Muscle of leg (tissue), 11 donors: Measurements from ENCODE around the gene UXS1. TPM values are rescaled to one million over a fixed set of nuclear protein-coding genes. Genes with fewer than 3 reads are reported as not detected.

Experiments used
- DNase-seq: peaks from one replicate; pipeline ENCODE4 v3.0.0; 2013
- H3K27ac ChIP-seq: one replicate; pipeline ENCODE4 v1.5.1; 2013; ENCODE audit warnings: mild to moderate bottlenecking, low read length, control low read depth
- H3K27me3 ChIP-seq: one replicate; pipeline ENCODE4 v1.6.1; 2013; ENCODE audit warnings: low read length; ENCODE audit not compliant: control insufficient read depth, insufficient read depth
- H3K36me3 ChIP-seq: one replicate; pipeline ENCODE4 v1.6.1; 2013; ENCODE audit warnings: low read length; ENCODE audit not compliant: control insufficient read depth, insufficient read depth
- H3K4me1 ChIP-seq: one replicate; pipeline ENCODE4 v1.6.1; 2013; ENCODE audit warnings: low read length; ENCODE audit not compliant: control insufficient read depth, insufficient read depth
- H3K4me3 ChIP-seq: one replicate; pipeline ENCODE4 v1.5.1; 2013; ENCODE audit warnings: low read length, control low read depth
- H3K9me3 ChIP-seq: replicated peaks from 2 replicates; pipeline ENCODE4 v1.6.1; 2013; ENCODE audit warnings: low read depth, low read length; ENCODE audit not compliant: control insufficient read depth
- WGBS: methylation state at CpG from one replicate; pipeline ENCODE4 v1.1.5; 2013; ENCODE audit warnings: missing lambda C conversion rate; ENCODE audit not compliant: insufficient coverage; 5-methylcytosine and 5-hydroxymethylcytosine counted together
- polyA plus RNA-seq, 8 donors: library from polyadenylated mRNA; unstranded; fragments of 120-200 nt; gene quantifications; one replicate each; pipeline versions ENCODE4 v1.2.1 to v1.2.3, GENCODE V29; 2013; ENCODE audit warnings: inconsistent platforms in 1 of 8, low replicate concordance in 1 of 8; ENCODE audit not compliant: insufficient read length in 8 of 8, insufficient read depth in 1 of 8
- total RNA-seq: library from RNA; stranded (reverse); fragments of 120-200 nt; gene quantifications from one replicate; pipeline ENCODE4 v1.2.4, GENCODE V29; 2013

UXS1 gene
- total and polyA plus RNA-seq, 9 donors = 31.0 to 42.7 (median 34.9) TPM

DNA sequence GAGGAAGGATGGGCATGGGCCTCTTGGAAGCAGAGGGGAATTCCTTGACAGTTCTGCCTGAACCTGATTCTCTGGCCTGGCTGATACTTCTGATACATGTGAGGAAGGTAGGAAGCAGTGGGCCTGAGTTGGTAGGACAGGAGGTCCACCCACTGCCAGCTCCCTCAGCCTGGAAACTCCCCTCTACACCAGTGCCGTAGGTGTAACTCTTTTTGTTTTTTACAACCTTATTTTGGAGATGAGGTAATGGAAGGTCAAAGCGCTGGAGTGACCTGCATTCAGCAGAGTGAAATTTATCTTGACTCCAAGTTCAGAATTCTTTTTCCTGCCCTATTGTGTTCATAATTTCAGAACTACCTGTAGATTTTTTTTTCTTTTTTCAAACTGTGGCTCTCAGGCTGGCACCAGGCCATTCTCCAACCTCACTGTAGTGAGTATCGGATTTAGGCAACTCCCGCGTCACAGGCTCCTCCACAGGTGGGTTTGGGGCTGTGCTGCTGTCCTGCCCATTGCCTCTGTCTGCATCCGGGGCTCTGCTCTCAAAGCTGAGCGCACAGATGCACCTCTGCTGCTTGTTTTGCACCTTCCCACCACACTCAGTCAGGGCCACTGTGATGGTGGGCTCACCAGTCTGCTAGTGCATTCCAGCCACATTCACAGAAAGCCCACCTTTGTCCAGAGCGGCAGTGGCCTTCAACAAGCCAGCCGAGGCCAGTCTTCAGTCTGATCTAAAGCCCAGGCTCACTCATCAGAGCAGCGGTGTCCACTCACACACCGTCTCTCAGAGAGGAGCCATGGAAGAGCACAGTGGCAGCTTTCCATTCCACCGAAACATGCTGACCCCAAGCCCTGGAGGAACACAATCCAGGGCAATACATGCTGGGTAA lies 87.2 kb downstream of the UXS1 start:
- peaks cover 28% of the 10 kb centered on the region for H3K36me3 ChIP-seq
- H3K27ac ChIP-seq = no peak overlapping the region
- no peaks in the 10 kb centered on the region for H3K9me3 ChIP-seq
- no peaks in the 10 kb centered on the region for H3K27me3 ChIP-seq
- 82% methylated on average over 7 of the region's 12 CpGs for WGBS
- H3K4me3 ChIP-seq = no peak overlapping the region
- DNase-seq = no peak
- peaks cover 4% of the 10 kb centered on the region for H3K4me1 ChIP-seq

- Histone ChIP-seq H3K4me1 (peaks cover 4% of the 10 kb centered on the region), H3K27ac (no peak overlapping the region), H3K9me3 (no peaks in the 10 kb centered on the region), H3K36me3 (peaks cover 22% of the 10 kb centered on the region), H3K4me3 (no peak overlapping the region), H3K27me3 (no peaks in the 10 kb centered on the region)
- WGBS = 84% methylated on average over 12 of the region's 16 CpGs
- no peak for DNase-seq
These were observed 88.8 kb downstream of the UXS1 start for GRCh38 chr2:106105151-106105922.

GRCh38 chr2:106104332-106105062 lies 89.6 kb downstream of the UXS1 start:
- DNase-seq = peak; percentile 71
- Histone ChIP-seq H3K4me3 (no peak overlapping the region), H3K27ac (no peak overlapping the region), H3K36me3 (peaks cover 26% of the 10 kb centered on the region), H3K9me3 (no peaks in the 10 kb centered on the region), H3K4me1 (peaks cover 4% of the 10 kb centered on the region), H3K27me3 (no peaks in the 10 kb centered on the region)
- 61% methylated on average over 13 of the region's 16 CpGs for WGBS

- Histone ChIP-seq H3K4me1 (peaks cover 12% of the 10 kb centered on the region), H3K4me3 (no peak overlapping the region), H3K9me3 (no peaks in the 10 kb centered on the region), H3K36me3 (peaks cover 33% of the 10 kb centered on the region), H3K27ac (no peak overlapping the region), H3K27me3 (no peaks in the 10 kb centered on the region)
- DNase-seq = no peak
- 91% methylated on average over 4 of the region's 5 CpGs for WGBS
These were observed 94.4 kb downstream of the UXS1 start for GRCh38 chr2:106099691-106100090.

DNA sequence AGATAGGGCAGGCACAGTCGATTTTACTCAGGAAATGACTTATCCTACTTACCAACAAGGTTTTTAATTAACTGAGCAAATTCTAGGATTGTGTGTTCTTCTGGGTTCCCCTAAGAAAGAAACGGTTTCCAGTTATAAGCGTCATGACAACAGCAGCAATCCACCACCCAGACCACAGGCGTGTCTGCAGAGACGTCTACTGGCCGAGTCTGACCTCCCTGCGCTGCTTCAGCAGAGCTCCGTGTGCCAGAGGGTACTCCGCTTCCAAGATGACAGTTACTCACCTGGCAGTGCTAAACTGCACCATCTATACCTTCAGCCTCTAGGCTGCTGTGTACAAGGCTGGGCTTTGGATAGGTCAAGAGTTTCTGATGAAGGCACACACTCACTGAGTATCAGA lies 95.4 kb downstream of the UXS1 start:
- Histone ChIP-seq H3K4me1 (peaks cover 12% of the 10 kb centered on the region), H3K27ac (no peak overlapping the region), H3K27me3 (no peaks in the 10 kb centered on the region), H3K4me3 (no peak overlapping the region), H3K9me3 (no peaks in the 10 kb centered on the region), H3K36me3 (peaks cover 33% of the 10 kb centered on the region)
- WGBS = 56% methylated on average over 7 of the region's 9 CpGs
- DNase-seq = no peak

DNA sequence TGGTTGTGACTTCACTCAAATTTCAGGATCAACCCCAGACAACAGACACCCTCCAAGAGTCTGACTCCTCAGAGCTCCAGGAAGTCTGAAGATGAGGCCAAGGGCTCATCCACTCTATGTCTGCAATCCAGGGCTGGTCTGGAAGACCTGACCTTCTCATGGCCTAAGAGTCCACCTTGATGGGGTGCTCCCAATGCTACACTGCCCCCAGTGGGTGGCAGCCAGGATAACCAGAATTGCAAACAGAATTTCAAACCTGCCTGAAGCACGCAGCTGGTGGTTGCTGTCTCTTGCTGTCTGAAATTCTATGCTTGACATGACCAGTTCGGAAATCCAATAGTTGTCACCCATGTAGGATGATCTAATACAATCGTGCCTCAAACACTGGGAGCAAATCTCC lies 96.0 kb downstream of the UXS1 start:
- peaks cover 28% of the 10 kb centered on the region for H3K36me3 ChIP-seq

DNA sequence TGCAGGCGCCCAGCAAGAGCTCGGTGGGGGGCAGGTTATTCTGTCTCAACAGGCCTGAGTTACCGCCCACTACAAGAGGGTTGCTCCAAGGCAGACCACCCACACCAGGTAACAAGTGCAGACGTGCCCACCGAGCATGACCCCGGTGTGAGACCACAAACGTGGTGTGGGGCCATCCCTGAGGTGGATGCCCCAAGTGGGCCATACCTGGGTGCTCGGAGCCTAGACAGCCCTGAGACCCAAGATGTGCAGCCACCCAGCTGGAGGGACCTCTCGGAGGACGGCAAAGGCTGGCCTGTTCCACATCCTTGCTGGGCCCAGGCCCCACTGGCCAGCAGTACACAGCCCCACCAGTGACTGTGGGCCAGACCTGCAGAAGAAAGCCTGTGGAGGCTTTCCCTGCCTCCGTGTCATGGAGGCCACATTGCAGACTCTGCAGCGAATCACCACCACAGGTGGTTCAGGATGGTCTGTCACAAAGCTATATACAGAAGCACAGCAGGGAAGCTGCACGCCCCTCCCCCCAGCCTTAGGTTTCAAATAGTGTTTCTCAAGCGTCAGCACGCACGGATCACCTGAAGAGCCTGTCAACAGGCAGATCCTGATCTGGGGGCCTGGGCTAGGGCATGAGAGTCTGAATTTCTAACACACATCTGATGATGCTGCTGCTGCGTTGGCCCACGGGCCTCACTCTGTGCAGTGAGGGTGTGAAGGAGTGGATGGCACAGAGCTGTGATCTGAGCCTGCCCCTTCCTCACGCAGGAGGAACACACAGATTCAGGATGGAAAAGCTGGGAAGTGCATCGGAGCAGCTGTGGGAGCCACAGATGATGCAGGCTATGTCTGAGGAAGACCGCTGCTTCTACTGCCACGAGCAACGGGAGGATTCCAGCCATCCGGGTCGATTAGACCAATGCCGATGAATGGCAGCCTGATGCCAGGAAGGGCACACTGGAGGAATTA lies 96.8 kb downstream of the UXS1 start:
- Histone ChIP-seq H3K9me3 (no peaks in the 10 kb centered on the region), H3K27me3 (no peaks in the 10 kb centered on the region), H3K27ac (no peak overlapping the region), H3K36me3 (peaks cover 32% of the 10 kb centered on the region), H3K4me3 (no peak overlapping the region), H3K4me1 (peaks cover 12% of the 10 kb centered on the region)
- DNase-seq = no peak
- 87% methylated on average over 25 of the region's 26 CpGs for WGBS

More for the DNA sequence above, 96.0 kb downstream of the UXS1 start:
- H3K9me3 ChIP-seq = no peaks in the 10 kb centered on the region
- peaks cover 12% of the 10 kb centered on the region for H3K4me1 ChIP-seq
- H3K27ac ChIP-seq = no peak overlapping the region
- no peak overlapping the region for H3K4me3 ChIP-seq
- peak; percentile 36 for DNase-seq
- 57% methylated on average over 3 of the region's 3 CpGs for WGBS
- H3K27me3 ChIP-seq = no peaks in the 10 kb centered on the region

GRCh38 chr2:106096299-106097037 lies 97.6 kb downstream of the UXS1 start:
- Histone ChIP-seq H3K27ac (no peak overlapping the region), H3K4me1 (peaks cover 12% of the 10 kb centered on the region), H3K4me3 (no peak overlapping the region), H3K27me3 (no peaks in the 10 kb centered on the region), H3K9me3 (no peaks in the 10 kb centered on the region), H3K36me3 (peaks cover 32% of the 10 kb centered on the region)
- 79% methylated on average over 8 of the region's 12 CpGs for WGBS
- DNase-seq = no peak
